Left renal pelvis (tissue), 4 donors: ENCODE data around the gene MMP1. TPM values are rescaled to one million over a fixed set of nuclear protein-coding genes. Genes with fewer than 3 reads are reported as not detected.

Source experiments
- DNase-seq, 4 donors: peaks; one replicate each; pipeline ENCODE4 v3.0.0-alpha.2; 2013; ENCODE audit warnings: low read depth in 4 of 4, low spot score in 3 of 4
- polyA plus RNA-seq, 4 donors: library from polyadenylated mRNA; unstranded; fragments of 120-200 nt; gene quantifications; one replicate each; pipeline ENCODE4 v1.2.1, GENCODE V29; 2013; ENCODE audit not compliant: insufficient read length in 4 of 4

MMP1 gene
- under 1 TPM in 3 of 4 donors, not detected in 1; 0.11 to 0.47 (median 0.12) TPM for polyA plus RNA-seq

DNA sequence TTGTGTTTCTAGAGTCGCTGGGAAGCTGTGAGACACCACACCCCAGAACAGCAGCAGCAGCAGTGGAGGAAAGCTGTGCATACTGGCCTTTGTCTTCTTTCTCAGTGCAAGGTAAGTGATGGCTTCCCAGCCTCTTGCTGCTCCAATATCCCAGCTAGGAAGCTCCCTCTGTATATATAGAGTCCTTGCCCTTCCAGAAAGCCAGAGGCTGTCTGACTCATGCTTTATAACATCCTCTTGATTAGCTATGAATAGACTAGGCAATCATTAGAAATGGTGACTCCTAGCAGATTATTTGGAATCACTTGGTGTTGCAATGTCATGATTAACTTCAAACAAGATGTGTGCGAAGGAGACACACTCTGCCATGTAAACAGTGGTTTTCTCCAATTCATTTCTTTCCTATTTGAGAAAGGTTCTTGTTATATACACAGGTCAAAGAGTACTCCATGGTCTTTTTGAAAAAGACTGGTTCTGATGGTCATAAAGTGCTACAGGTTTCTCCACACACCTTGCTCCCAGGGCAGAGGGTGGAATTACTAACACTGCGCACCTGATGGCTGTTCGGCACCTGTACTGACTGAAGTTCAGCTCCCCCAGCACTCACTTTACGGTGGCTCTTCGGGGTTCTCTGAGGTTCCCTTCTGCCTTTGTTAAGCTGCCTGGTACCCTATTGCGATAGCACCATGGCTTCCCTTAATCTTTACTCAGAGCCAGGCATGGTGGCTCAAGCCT is at the start of gene MMP1:
Gene MMP1, minus strand, starts transcription at position 149 of the 735 bp plus-strand sequence. Its CDS starts 68 bp downstream, at position 81.
- no peak for DNase-seq

DNA sequence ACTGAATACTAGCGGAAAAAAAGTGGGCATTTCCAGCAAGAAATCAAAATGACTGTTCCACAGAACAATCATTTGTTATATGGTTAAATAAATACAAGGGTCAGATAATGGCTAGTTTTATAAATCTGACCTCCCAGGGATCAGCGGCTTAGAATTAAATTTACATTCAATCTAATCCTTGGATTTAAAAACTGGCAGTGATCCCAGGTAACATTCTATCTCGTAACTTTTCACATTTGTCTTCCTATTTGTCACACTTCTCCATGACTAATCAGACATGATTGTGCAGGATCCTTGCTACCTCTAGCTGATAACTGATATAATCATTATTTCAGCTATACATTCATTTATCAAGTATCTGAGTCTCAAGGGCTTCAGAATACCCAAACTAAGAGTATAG is 48.3 kb upstream of the MMP1 start:
- no peak for DNase-seq

DNA sequence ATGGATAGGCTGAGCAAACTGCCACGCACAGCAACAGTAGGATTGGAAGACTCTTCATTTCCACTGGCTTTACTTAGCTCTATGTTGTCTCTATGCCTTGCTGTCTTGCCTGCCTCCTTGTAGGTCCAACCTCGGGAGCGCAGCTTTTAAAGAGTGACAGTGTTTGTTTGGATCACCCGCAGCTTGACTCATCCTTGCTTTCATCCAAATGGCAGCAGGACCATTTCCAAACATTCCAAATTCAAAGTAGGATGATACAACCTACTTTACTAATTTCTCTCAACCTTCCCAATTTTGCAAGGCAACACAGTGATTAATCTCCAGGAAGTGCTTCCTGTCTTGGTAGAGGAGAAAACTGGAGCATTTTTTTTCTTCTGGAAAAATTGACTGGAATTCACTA is 45.5 kb upstream of the MMP1 start, which contains the start of gene MMP3:
Gene MMP3, minus strand, starts transcription at position 121 of the 400 bp plus-strand sequence. Its CDS starts 63 bp downstream, at position 58.
- DNase-seq = no peak

DNA sequence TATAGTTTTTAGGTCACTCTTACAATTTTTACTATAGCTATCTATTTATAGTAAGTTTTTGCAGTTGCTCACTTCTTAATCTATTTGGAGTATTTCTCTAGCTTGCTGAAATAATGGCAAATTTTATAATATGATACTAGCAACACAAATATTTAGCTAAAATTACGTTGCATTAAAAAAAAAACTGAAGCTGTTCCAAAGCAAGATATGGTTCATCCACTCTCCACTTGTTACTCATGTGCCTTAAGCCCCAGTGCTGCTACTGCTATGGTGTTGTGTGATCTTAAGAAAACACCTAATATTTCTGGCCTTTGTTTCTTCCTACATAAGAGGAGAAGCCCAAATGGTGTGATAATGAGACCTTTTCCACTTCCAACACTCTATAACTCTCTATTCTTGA is 45.0 kb upstream of the MMP1 start:
- DNase-seq = no peak

GRCh38 chr11:102840018-102840417 is 42.1 kb upstream of the MMP1 start:
- no peak for DNase-seq

DNA sequence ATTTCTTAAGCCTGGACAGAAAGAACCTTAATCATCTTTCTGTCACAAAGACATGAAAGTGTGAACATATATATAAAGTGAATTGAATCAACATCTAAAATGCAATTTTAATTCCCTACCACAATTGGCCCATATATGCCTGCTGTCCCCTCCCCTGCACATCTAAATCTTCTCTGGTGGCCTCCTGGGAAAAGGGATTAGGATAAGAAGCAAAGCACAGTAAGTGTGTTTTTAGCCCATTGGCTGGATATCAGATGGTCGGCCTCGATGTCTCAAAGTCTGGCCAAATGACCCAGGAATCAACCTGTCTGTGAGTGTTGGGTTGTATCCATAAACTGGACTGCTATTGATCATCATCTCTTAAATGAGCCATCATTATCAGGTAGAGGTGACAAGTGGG is 39.7 kb upstream of the MMP1 start:
- DNase-seq = no peak

- DNase-seq = no peak
Measured at GRCh38 chr11:102837156-102837555, 39.2 kb upstream of the MMP1 start.

DNA sequence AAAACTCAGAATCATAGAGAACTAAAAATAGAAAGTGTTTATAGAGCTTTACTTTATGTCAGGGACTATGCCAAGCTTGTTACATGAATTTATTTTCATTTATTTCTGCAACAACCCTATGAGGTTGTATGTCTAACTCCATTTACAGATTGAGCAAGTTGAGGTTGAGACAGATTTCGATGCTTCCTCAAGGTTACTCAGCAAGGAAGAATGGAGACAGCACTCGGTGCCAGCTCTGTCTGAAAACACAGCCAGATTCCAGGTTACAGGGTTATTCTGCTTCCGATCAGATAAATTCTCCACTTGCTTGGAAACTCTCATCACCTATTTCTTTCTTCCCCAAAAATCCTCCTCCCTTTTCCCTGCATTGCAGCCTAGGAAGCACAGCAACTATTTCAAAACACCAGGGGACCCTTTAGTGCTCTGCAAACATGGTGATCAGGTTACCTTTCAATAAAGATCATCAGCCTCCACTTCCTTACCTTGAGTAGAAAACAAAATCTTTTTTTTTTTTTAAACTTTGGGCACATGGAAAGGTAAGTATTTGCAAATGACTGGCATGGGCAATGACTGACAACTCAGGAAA is 38.4 kb upstream of the MMP1 start:
- no peak for DNase-seq

GRCh38 chr11:102833731-102834130 is 35.8 kb upstream of the MMP1 start:
- DNase-seq = no peak

GRCh38 chr11:102832612-102833011 is 34.7 kb upstream of the MMP1 start:
- no peak for DNase-seq

GRCh38 chr11:102831489-102832440 is 33.8 kb upstream of the MMP1 start:
- DNase-seq = peak in 2 of 4 donors; percentile 23 to 29

- no peak for DNase-seq
Measured at GRCh38 chr11:102831128-102831488, 33.1 kb upstream of the MMP1 start.

DNA sequence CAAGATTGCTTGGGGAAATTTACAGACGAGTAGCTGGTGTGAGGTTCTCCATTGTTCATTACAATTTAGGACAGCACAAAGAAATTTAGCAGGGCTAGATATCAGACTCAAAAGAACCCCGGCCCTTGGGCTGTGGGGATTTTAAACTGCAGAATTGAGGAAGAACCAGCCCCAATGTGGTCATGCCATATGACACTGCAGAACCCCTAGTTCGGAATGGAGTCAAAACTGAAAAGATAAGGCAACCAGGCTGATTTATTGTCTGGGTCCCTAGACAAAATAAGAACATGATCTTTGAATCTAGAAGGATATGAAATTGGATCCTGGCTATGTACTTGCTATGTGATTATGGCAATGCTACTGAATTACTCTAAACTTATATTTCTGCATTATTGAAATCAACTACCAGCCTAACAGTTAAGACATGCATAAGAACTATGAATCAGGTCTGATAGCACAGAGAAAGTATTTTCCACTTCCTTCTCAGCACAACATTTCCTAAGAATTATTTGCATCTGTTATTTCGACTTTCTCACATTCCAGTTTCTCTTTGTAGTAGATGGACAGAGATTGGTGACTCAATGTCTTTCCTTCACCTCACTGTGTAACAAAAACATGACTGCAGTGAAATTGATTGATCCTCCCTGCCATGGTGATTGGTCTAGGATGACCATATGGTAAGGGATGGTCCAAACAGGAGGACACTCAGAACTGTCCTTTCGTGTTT is 32.2 kb upstream of the MMP1 start:
- DNase-seq = no peak

- no peak for DNase-seq
Measured at GRCh38 chr11:102829316-102830000, 31.5 kb upstream of the MMP1 start.

GRCh38 chr11:102824556-102824955 is 26.6 kb upstream of the MMP1 start:
- no peak for DNase-seq

DNA sequence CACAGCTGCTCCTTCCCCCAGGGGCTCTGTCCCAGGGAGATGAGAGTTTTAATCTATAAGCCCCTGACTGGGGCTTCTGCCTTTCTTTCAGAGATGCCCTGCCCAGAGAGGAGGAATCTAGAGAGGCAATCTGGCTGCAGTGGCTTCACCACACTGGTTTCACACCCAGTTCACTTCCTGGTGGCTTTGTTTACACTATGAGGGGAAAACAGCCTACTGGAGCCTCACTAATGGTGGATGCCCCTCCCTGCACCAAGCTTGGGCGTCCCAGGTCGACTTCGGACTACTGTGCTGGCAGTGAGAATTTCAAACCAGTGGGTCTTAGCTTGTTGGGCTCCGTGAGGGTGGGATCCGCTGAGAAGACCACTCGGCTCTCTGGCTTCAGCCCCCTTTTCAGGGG is 21.5 kb upstream of the MMP1 start:
- DNase-seq = no peak

DNA sequence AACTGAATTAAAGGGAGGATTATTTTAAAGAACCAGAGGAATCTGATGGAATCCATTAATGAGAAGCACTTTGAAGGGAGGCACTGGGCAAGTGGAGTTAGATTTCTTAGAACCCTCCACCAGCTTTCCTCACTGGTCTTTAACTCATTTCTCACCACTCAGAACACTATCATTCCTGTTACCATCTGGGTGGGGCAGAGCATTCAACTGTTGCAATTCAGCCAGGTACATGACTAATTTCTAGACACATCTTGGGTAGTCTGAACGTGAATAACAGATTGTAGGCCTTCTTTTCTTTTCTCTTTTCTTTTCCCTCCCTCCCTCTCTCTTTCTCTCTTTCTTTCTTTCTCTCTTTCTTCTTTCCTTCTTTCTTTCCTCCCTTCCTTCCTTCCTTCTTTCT is 15.5 kb upstream of the MMP1 start:
- no peak for DNase-seq

DNA sequence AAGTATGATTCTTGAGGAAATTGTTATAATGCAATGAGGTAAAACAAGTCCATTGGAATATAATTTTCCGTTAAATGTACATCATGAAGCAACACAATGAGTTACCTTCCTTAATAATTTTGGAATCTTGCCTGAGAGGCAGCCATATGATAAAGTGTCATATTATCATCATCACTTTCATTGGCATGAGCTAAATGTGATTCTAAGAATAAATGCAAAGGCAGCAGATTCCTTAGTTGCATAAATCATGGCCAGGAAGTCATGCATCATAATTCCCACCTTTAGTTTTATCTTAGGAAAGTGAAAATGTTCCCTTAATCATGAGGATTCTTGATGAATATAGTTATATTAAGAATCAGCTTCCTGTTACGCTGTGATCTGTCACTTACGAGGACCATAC is 14.2 kb upstream of the MMP1 start:
- DNase-seq = no peak

DNA sequence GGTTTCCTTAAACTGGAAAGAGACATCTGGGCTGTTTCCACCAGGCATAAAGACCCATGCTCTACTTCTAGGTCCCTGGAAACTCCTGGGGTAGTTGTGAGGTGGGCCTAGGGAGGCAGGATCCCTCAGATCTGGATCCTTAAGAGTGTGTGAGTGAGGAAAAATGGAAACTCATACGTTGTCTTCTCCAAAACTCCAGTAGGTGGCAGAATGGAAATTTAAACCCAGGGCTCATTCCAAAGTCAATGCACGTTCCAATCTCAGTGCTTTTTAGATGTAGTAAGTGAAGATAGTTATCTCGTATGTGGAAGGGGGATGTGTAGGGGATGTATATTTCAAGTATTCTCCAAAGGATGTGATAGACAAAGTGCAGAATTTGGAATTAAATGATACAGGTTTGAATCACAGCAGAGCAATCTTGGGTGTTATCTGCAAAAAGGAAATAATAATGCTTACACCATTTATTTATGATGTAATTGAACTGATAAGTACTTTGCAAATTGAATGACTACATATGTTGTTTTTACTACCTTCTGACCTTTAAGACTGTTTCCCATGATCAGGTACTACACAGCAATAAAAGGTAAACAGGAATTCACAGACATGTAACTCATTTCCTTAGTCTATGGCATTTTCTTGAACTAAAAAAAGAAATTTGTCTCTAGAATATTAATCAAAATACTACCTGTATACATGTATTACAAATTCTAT is 13.1 kb upstream of the MMP1 start:
- DNase-seq = no peak
